Activated CD4-positive, alpha-beta T cell treated with anti-CD3 and anti-CD28 coated beads for 36 hours (primary cell): ENCODE results near the gene MYO3B. TPM values are rescaled to one million over a fixed set of nuclear protein-coding genes. Genes with fewer than 3 reads are reported as not detected.

Experiments
- ATAC-seq: fragments of 200-7000 bp; cut with Tn5 transposase; one replicate; pipeline ENCODE4 v1.10.0; 2021; ENCODE audit warnings: mild to moderate bottlenecking, moderate library complexity
- CTCF ChIA-PET: fragments of 350-600 bp; sonication (Branson Sonifier 250); formaldehyde crosslinking; loops from one replicate; lab custom pipeline; 2021; ENCODE audit warnings: antibody characterized with exemption; lab: Charles Lee
- POLR2A ChIA-PET: fragments of 350-600 bp; sonication (Branson Sonifier 250); formaldehyde crosslinking; loops from one replicate; lab custom pipeline; 2021; ENCODE audit warnings: antibody characterized with exemption, inconsistent platforms; lab: Charles Lee
- DNase-seq: peaks from one replicate; pipeline ENCODE4 v3.0.0-alpha.2; 2020
- H3K27ac Mint-ChIP-seq: one replicate; pipeline ENCODE4 v1.8.0; 2021; ENCODE audit warnings: mixed read lengths
- H3K27me3 Mint-ChIP-seq: one replicate; pipeline ENCODE4 v1.8.0; 2021; ENCODE audit warnings: mixed read lengths
- H3K36me3 Mint-ChIP-seq: one replicate; pipeline ENCODE4 v1.8.0; 2021; ENCODE audit warnings: low read depth, mixed read lengths
- H3K4me1 Mint-ChIP-seq: one replicate; pipeline ENCODE4 v1.8.0; 2021; ENCODE audit warnings: mixed read lengths
- H3K4me3 Mint-ChIP-seq: one replicate; pipeline ENCODE4 v1.8.0; 2021; ENCODE audit warnings: mild to moderate bottlenecking, moderate library complexity, mixed read lengths
- H3K9me3 Mint-ChIP-seq: one replicate; pipeline ENCODE4 v1.8.0; 2021; ENCODE audit warnings: low read depth, mixed read lengths
- intact Hi-C, 2 experiments: fragments of 100-400 bp; cut with DNase I in 1 of 2; cut with micrococcal nuclease in 1 of 2; formaldehyde crosslinking; loops; one replicate each; pipeline versions ENCODE4 v1.14.2 to v1.15.1; 2022 to 2024; cut with DNase I, micrococcal nuclease
- total RNA-seq, 2 experiments: library from RNA; stranded (reverse); gene quantifications; one replicate each; pipeline ENCODE4 v1.2.3, GENCODE V29; 2021

The MYO3B gene
- total RNA-seq, 2 experiments from 2014 or later = 0.97 to 1.2 TPM

DNA sequence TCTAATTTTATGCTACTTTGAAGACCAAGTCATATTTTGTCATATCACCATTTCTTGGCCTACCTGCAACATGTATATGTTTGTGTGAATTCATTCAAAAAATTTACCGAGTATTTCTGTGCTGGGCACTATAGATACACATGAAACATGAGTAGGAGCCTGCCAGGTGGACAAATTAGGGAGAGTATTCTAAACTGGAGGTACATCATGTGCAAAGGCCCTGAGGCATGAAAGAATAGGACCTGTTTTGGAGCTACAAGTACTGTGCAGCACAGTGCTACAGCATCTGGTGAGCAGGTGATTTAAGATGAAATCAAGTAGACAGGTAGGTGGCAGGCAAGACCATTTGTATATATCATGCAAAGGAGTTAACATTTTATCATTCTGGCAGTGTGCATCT lies 152.9 kb downstream of the MYO3B start:
- ATAC-seq = no peak
- no peak for DNase-seq
- no peak overlapping the region for H3K4me3 Mint-ChIP-seq
- intact Hi-C loops = no loop called here
- H3K36me3 Mint-ChIP-seq = no peaks in the 10 kb centered on the region
- H3K9me3 Mint-ChIP-seq = no peaks in the 10 kb centered on the region
- H3K27me3 Mint-ChIP-seq = peaks cover 15% of the 10 kb centered on the region
- no peaks in the 10 kb centered on the region for H3K4me1 Mint-ChIP-seq
- POLR2A ChIA-PET = no interaction called here
- CTCF ChIA-PET = interaction anchor here (1.1 kb wide), 1 partner anchor 79 kb away, joined by 3 read pairs; no protein-coding TSS in a partner anchor
- H3K27ac Mint-ChIP-seq = no peak overlapping the region

DNA sequence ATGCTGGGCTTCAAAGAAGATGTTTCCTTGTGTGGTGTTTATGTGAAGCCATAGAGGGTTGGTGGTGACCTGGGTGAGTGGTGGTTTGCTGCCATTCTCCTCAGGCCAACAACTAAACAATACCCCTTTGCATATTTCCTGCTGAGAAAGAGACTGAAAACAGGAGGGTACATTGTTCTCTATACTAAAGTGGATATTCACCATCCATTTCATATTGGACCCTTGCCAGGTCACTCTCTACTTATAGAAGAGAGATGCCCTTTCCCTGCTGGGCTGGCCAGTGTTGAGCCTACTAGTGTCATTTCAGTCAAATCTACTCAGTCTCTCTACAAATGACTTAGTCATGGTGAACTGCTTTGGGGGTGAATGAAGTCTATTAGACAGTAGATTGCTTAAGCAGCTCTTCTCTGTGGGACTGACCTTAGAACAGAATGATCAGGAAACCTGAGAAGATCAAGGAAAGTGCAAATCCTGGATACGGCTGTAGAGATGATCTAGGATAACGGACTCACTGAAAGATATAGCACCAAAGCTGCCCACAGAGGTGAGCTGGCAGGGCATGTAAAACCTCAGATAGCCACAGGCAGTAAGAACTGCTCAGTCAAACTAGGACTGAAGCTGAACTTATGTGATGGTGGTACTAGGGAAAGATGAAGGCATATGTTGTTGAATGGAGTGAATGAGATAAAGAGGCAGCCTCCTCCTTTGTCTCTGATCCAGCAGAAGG lies 154.9 kb downstream of the MYO3B start:
- no peak for DNase-seq
- H3K9me3 Mint-ChIP-seq = no peaks in the 10 kb centered on the region
- no peak for ATAC-seq
- no peak overlapping the region for H3K4me3 Mint-ChIP-seq
- H3K4me1 Mint-ChIP-seq = no peaks in the 10 kb centered on the region
- H3K36me3 Mint-ChIP-seq = no peaks in the 10 kb centered on the region
- POLR2A ChIA-PET = no interaction called here
- H3K27ac Mint-ChIP-seq = no peak overlapping the region
- CTCF ChIA-PET = interaction anchor here (1.2 kb wide), 2 partner anchors 14 to 540 kb away, joined by 3 to 4 read pairs; no protein-coding TSS in a partner anchor
- peaks cover 15% of the 10 kb centered on the region for H3K27me3 Mint-ChIP-seq
- intact Hi-C loops = no loop called here

GRCh38 chr2:170335351-170335750 lies 157.4 kb downstream of the MYO3B start:
- H3K9me3 Mint-ChIP-seq = no peaks in the 10 kb centered on the region
- H3K27me3 Mint-ChIP-seq = peaks cover 17% of the 10 kb centered on the region
- no peak overlapping the region for H3K27ac Mint-ChIP-seq
- DNase-seq (no peak), ATAC-seq (no peak)
- no peaks in the 10 kb centered on the region for H3K36me3 Mint-ChIP-seq
- peaks cover 5% of the 10 kb centered on the region for H3K4me1 Mint-ChIP-seq
- intact Hi-C loops = no loop called here
- CTCF ChIA-PET = interaction anchor here (0.7 to 1.0 kb wide), 2 partner anchors 11 to 1262 kb away, joined by 3 read pairs; no protein-coding TSS in a partner anchor
- POLR2A ChIA-PET = no interaction called here
- H3K4me3 Mint-ChIP-seq = no peak overlapping the region

DNA sequence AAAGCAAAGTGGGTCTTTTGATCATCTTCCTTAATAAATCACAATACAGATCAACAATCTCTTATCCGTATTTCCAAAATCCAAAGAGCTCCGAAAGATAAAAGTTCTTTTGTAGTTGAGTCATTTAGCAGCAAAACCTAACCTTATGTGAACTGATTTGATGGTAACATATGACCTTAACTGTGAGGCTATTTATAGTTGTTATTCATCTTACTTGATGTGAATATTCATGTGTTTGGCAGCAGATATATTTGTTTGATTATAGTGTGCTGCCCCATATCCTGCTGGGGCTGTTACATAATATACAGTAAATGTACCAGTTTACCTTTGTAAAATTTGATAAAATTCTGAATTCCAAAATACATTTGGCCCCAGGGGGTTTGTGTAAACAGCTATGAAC lies 158.5 kb downstream of the MYO3B start:
- Mint-ChIP-seq H3K27me3 (peaks cover 15% of the 10 kb centered on the region), H3K4me1 (peaks cover 12% of the 10 kb centered on the region), H3K9me3 (no peaks in the 10 kb centered on the region), H3K27ac (no peak overlapping the region), H3K36me3 (no peaks in the 10 kb centered on the region), H3K4me3 (no peak overlapping the region)
- DNase-seq (no peak), ATAC-seq (no peak)
- POLR2A ChIA-PET = no interaction called here
- CTCF ChIA-PET = interaction anchor here (0.7 kb wide), 1 partner anchor 1261 kb away, joined by 3 read pairs; no protein-coding TSS in a partner anchor
- intact Hi-C loops = no loop called here

DNA sequence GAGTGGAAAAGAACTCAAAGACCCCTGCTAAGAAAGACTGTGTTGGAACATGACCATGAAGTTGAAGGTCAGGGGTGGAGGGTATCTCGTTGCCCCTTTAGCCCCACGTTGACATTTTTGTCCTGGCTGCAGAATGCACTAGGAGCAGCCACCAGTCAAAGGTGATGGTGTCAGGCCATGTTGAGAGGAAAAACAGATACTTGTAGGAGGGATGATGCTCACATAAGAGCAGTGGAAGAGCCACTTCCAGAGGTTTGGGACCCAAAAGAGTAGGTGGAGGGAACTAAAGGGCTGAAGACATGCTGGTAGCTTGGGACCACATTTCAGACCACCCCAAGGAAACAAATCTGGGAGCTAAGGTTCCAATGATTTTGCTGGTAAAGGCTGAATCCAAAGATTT lies 159.0 kb downstream of the MYO3B start:
- Mint-ChIP-seq H3K36me3 (no peaks in the 10 kb centered on the region), H3K27me3 (peaks cover 15% of the 10 kb centered on the region), H3K4me1 (peaks cover 17% of the 10 kb centered on the region), H3K27ac (no peak overlapping the region), H3K4me3 (no peak overlapping the region), H3K9me3 (no peaks in the 10 kb centered on the region)
- intact Hi-C loops = no loop called here
- ATAC-seq (no peak), DNase-seq (no peak)
- ChIA-PET POLR2A (no interaction called here), CTCF (interaction anchor here (0.8 kb wide), 2 partner anchors 12 to 34 kb away, joined by 3 to 4 read pairs; no protein-coding TSS in a partner anchor)

DNA sequence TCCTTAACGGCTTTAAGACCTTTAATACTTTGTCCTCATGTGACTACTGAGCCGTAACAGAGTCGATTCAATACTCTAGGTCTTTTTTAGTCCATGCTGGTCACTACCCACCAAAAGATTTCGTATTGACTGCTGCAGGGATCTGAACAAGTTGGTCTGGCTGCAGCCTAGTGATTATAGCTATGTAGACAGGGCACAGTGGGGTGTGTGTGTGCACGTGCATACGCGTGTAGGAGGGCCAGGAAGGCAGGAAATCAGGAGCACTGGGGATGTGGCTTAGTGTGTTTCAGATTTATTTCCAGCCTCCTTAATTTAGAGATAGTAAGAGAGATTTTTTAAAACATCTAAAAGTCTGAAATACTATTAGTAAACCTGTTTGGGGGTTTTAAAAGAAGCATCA lies 161.4 kb downstream of the MYO3B start:
- CTCF ChIA-PET = interaction anchor here (1.3 kb wide), 1 partner anchor 23 kb away, joined by 3 read pairs; no protein-coding TSS in a partner anchor
- H3K27me3 Mint-ChIP-seq = peaks cover 7% of the 10 kb centered on the region
- intact Hi-C loops = no loop called here
- H3K4me1 Mint-ChIP-seq = peaks cover 22% of the 10 kb centered on the region
- no peak overlapping the region for H3K27ac Mint-ChIP-seq
- H3K36me3 Mint-ChIP-seq = no peaks in the 10 kb centered on the region
- no peak for DNase-seq
- POLR2A ChIA-PET = no interaction called here
- no peak for ATAC-seq
- no peaks in the 10 kb centered on the region for H3K9me3 Mint-ChIP-seq
- no peak overlapping the region for H3K4me3 Mint-ChIP-seq

DNA sequence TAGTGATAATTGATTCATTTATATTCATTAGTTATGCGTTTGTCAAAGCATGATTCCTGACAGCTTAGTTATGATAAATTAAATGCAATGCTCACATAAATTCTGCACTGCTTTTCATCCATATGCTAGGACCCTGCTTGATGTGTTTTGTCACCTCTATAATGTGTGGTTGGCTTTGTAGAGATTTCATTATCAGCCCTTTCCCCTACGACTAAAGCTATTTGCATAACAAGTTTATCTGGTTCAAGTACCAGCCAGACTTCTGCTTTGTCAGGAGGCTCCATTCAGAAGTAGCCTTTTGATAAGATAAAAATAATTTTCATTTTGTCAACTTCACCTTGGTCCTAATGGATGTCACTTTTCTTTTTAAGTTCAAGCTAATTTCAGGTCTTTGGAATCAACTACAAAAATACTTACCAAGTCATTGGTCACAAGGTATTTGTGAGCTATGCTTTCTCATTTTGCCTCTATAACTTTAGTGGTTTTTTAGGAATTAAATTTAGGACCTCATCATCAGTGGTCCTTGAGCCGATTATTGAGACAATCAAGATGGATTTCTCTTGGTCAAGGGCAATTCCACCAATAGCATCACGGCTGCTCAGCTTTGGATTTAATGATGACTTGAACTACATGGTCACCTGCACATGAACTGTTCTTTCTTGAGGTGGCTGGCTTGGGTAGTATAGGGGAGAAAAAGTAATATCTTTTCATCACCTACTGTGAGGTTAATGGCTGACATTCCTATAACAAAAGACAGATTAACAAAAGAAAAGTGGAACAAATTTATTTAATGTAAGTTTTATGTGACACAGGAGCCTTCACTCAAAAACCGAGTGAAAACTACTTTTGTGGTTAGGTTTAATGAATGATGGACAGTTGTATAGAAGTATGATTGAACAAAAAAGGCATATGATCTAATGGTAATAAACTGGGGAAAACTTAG lies 162.1 kb downstream of the MYO3B start:
- CTCF ChIA-PET = interaction anchor here (1.3 to 1.6 kb wide), 2 partner anchors 21 to 22 kb away, joined by 3 to 7 read pairs; no protein-coding TSS in a partner anchor

GRCh38 chr2:170340693-170341068 lies 162.7 kb downstream of the MYO3B start:
- peak; percentile 24 for DNase-seq

More for the DNA sequence above, 162.1 kb downstream of the MYO3B start:
- POLR2A ChIA-PET = no interaction called here
- ATAC-seq (no peak), DNase-seq (no peak)
- H3K4me1 Mint-ChIP-seq = peaks cover 22% of the 10 kb centered on the region
- H3K9me3 Mint-ChIP-seq = no peaks in the 10 kb centered on the region
- H3K4me3 Mint-ChIP-seq = no peak overlapping the region
- H3K27ac Mint-ChIP-seq = no peak overlapping the region
- H3K36me3 Mint-ChIP-seq = no peaks in the 10 kb centered on the region
- peaks cover 5% of the 10 kb centered on the region for H3K27me3 Mint-ChIP-seq
- intact Hi-C loops = no loop called here

DNA sequence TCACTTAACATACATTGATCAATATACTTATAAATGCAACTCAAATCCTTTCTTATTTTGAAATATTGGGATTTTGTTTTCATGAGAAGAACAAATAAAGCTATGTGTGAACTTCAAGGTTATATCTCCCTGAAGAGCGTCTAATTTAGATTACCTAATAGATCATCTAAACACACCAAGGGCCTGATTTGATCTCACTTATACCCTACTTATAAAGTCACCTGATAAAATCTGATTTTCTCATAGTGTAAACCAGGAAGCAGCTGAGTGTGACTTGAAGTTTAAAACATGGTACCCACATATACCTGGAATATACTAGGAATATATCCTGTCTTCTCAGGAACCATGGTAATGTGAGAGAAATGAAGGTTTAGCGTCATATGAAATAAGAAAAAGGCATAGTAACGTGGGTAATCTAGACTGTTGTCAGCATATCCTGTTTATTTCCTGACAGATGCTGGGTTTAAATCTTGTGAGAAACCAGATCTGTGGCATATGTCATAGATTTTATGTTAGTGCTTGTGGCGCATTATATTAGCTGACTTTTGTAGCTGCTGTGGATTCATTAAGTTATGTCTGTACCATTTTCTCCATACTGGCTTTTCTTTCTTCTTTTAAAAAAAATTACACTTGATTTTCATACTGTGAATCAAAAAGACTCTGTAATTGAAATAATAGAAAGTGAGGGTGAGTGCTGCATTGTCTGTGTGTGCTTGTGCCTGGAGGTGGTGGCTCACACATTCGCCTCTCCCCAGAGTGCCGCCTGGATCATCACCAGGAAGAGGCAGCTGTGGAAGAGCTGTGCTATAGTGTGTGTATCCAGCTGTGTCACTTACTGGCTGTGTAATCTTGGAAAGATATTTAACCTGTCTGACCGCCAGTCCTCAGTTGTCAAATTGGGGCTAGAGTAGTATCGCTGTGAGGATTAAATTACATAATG lies 164.0 kb downstream of the MYO3B start:
- no peaks in the 10 kb centered on the region for H3K9me3 Mint-ChIP-seq
- ATAC-seq (no peak), DNase-seq (no peak)
- no peaks in the 10 kb centered on the region for H3K36me3 Mint-ChIP-seq
- ChIA-PET CTCF (interaction anchor here (0.6 to 2.4 kb wide), 6 partner anchors 13 to 105 kb away, joined by 3 to 12 read pairs (median 5); no protein-coding TSS in a partner anchor), POLR2A (no interaction called here)
- intact Hi-C loops = no loop called here
- peaks cover 5% of the 10 kb centered on the region for H3K27me3 Mint-ChIP-seq
- H3K4me1 Mint-ChIP-seq = peaks cover 22% of the 10 kb centered on the region
- H3K4me3 Mint-ChIP-seq = no peak overlapping the region
- peak overlapping the region; percentile 13 for H3K27ac Mint-ChIP-seq

More at GRCh38 chr2:170340693-170341068, 162.7 kb downstream of the MYO3B start:
- Mint-ChIP-seq H3K4me1 (peaks cover 22% of the 10 kb centered on the region), H3K36me3 (no peaks in the 10 kb centered on the region), H3K27ac (no peak overlapping the region), H3K4me3 (no peak overlapping the region), H3K9me3 (no peaks in the 10 kb centered on the region), H3K27me3 (peaks cover 5% of the 10 kb centered on the region)
- ATAC-seq = peak; percentile 78
- intact Hi-C loops = no loop called here
- ChIA-PET POLR2A (no interaction called here), CTCF (interaction anchor here (1.6 kb wide), 1 partner anchor 21 kb away, joined by 7 read pairs; no protein-coding TSS in a partner anchor)

- Mint-ChIP-seq H3K4me1 (peaks cover 20% of the 10 kb centered on the region), H3K27ac (no peak overlapping the region)
Measured at GRCh38 chr2:170344663-170345346, 166.9 kb downstream of the MYO3B start.

More at GRCh38 chr2:170344663-170345346, 166.9 kb downstream of the MYO3B start:
- no peaks in the 10 kb centered on the region for H3K9me3 Mint-ChIP-seq
- DNase-seq (no peak), ATAC-seq (no peak)
- H3K36me3 Mint-ChIP-seq = no peaks in the 10 kb centered on the region
- CTCF ChIA-PET = interaction anchor here (0.6 to 1.8 kb wide), 4 partner anchors 17 to 575 kb away, joined by 3 to 5 read pairs (median 4); no protein-coding TSS in a partner anchor
- POLR2A ChIA-PET = no interaction called here
- H3K4me3 Mint-ChIP-seq = no peak overlapping the region
- H3K27me3 Mint-ChIP-seq = peaks cover 3% of the 10 kb centered on the region
- intact Hi-C loops = no loop called here
